Karpas-422 (cell line): ENCODE results near the gene NPIPB8. TPM values are rescaled to one million over a fixed set of nuclear protein-coding genes. Genes with fewer than 3 reads are reported as not detected.
"Not testable (repeated sequence)": the region's sequence is repeated elsewhere in the genome, so short reads cannot be mapped to it uniquely, and the experiment has no call there.

Source experiments
- DNase-seq: peaks from one replicate; pipeline ENCODE4 v3.0.0-alpha.2; 2015
- H2AFZ ChIP-seq: fragments of 200-600 bp; sonication (generic); 2 replicates; pipeline ENCODE4 v1.6.1; 2014; ENCODE audit warnings: antibody characterized with exemption, low read length, mixed read lengths
- H3K27ac ChIP-seq: fragments of 200-600 bp; sonication (generic); 2 replicates; pipeline ENCODE4 v1.5.1; 2014; ENCODE audit warnings: mild to moderate bottlenecking, low read length, moderate library complexity
- H3K27me3 ChIP-seq: fragments of 200-600 bp; sonication (generic); 2 replicates; pipeline ENCODE4 v1.6.1; 2014; ENCODE audit warnings: low read length, mixed read lengths
- H3K36me3 ChIP-seq: fragments of 200-600 bp; sonication (generic); 2 replicates; pipeline ENCODE4 v1.6.1; 2014; ENCODE audit warnings: low read length, mixed read lengths; ENCODE audit not compliant: insufficient read depth
- H3K4me1 ChIP-seq: fragments of 200-600 bp; sonication (generic); 2 replicates; pipeline ENCODE4 v1.6.1; 2014; ENCODE audit warnings: mild to moderate bottlenecking, low read length, mixed read lengths
- H3K4me2 ChIP-seq: fragments of 200-600 bp; sonication (generic); 2 replicates; pipeline ENCODE4 v1.6.1; 2014; ENCODE audit warnings: low read length, low read depth, mild to moderate bottlenecking; ENCODE audit not compliant: poor library complexity, severe bottlenecking
- H3K4me3 ChIP-seq: fragments of 200-600 bp; sonication (generic); 2 replicates; pipeline ENCODE4 v1.5.1; 2014; ENCODE audit warnings: mild to moderate bottlenecking, antibody characterized with exemption, low read length, mixed read lengths
- H3K79me2 ChIP-seq: fragments of 200-600 bp; sonication (generic); 2 replicates; pipeline ENCODE4 v1.6.1; 2014; ENCODE audit warnings: mild to moderate bottlenecking, low read length, mixed read lengths
- H3K9ac ChIP-seq: fragments of 200-600 bp; sonication (generic); 2 replicates; pipeline ENCODE4 v1.6.0; 2014; ENCODE audit warnings: low read length
- H3K9me2 ChIP-seq: fragments of 200-600 bp; sonication (generic), shearing (Covaris generic); replicated peaks from 2 replicates; pipeline ENCODE4 v1.6.0; 2014; ENCODE audit warnings: mild to moderate bottlenecking, low read length, moderate library complexity; ENCODE audit not compliant: insufficient read depth
- H3K9me3 ChIP-seq: fragments of 300-700, 200-600 bp; sonication (generic); 2 replicates; pipeline ENCODE4 v1.6.1; 2014; ENCODE audit warnings: low read length, mixed read lengths
- H4K20me1 ChIP-seq: fragments of 200-600 bp; sonication (generic); 2 replicates; pipeline ENCODE4 v1.6.1; 2014; ENCODE audit warnings: mild to moderate bottlenecking, antibody characterized with exemption, low read length, low read depth; ENCODE audit not compliant: insufficient read depth
- total RNA-seq: library from RNA; depleted of rRNA; stranded (reverse); fragments of >200 nt; shearing (Covaris generic); gene quantifications from 2 replicates; pipeline ENCODE4 v1.2.3, GENCODE V29; 2014; ENCODE audit warnings: low replicate concordance

Gene NPIPB8
- total RNA-seq, 1 experiment from 2014 or later = 4.5 TPM

GRCh38 chr16:28602529-28602928 lies 35.3 kb upstream of the NPIPB8 start:
- Histone ChIP-seq H3K9ac (peak overlapping the region; percentile 57), H3K9me3 (no peaks in the 10 kb centered on the region), H3K27me3 (no peaks in the 10 kb centered on the region), H3K36me3 (no peaks in the 10 kb centered on the region), H3K27ac (peak overlapping the region; percentile 88), H3K4me3 (no peak overlapping the region), H3K4me2 (peak overlapping the region; percentile 43), H3K4me1 (peaks cover 49% of the 10 kb centered on the region), H2AFZ (no peak overlapping the region), H3K79me2 (peaks cover 3% of the 10 kb centered on the region; the same call in 1 of the 2 replicates), H4K20me1 (no peaks in the 10 kb centered on the region), H3K9me2 (no peaks in the 10 kb centered on the region)
- peak; percentile 86 for DNase-seq

GRCh38 chr16:28603381-28604185 lies 34.3 kb upstream of the NPIPB8 start:
- Histone ChIP-seq H3K4me1 (peaks cover 38% of the 10 kb centered on the region), H3K4me2 (peak overlapping the region; percentile 4), H2AFZ (no peak overlapping the region), H3K36me3 (no peaks in the 10 kb centered on the region), H3K27ac (peak overlapping the region; percentile 88), H3K9me3 (no peaks in the 10 kb centered on the region), H3K9me2 (no peaks in the 10 kb centered on the region), H3K27me3 (no peaks in the 10 kb centered on the region), H3K79me2 (no peaks in the 10 kb centered on the region), H4K20me1 (no peaks in the 10 kb centered on the region), H3K4me3 (no peak overlapping the region), H3K9ac (peak overlapping the region; percentile 28; the same call in 1 of the 2 replicates)
- peak; percentile 59 for DNase-seq

GRCh38 chr16:28604186-28604565 lies 33.7 kb upstream of the NPIPB8 start:
- Histone ChIP-seq H3K9me2 (no peaks in the 10 kb centered on the region), H4K20me1 (no peaks in the 10 kb centered on the region), H3K27me3 (no peaks in the 10 kb centered on the region), H3K9ac (peak overlapping the region; percentile 28; the same call in 1 of the 2 replicates), H3K4me3 (no peak overlapping the region), H3K4me2 (peak overlapping the region; percentile 4), H3K4me1 (peaks cover 38% of the 10 kb centered on the region), H3K27ac (peak overlapping the region; percentile 88), H3K36me3 (0 out of 2 replicates have a peak, but pooled peaks cover 3% of the 10 kb centered on the region), H3K9me3 (no peaks in the 10 kb centered on the region), H3K79me2 (no peaks in the 10 kb centered on the region), H2AFZ (no peak overlapping the region)
- DNase-seq = no peak

- H3K4me2 ChIP-seq = no peak overlapping the region
- no peak overlapping the region for H3K27ac ChIP-seq
- H3K9ac ChIP-seq = no peak overlapping the region
- H3K4me1 ChIP-seq = peaks cover 50% of the 10 kb centered on the region
- H3K9me3 ChIP-seq = no peaks in the 10 kb centered on the region
- peaks cover 10% of the 10 kb centered on the region; the same call in 1 of the 2 replicates for H3K79me2 ChIP-seq
- no peaks in the 10 kb centered on the region for H4K20me1 ChIP-seq
- no peak overlapping the region for H3K4me3 ChIP-seq
- peak; percentile 43 for DNase-seq
- H3K27me3 ChIP-seq = no peaks in the 10 kb centered on the region
- no peaks in the 10 kb centered on the region for H3K9me2 ChIP-seq
- H2AFZ ChIP-seq = no peak overlapping the region
- peaks cover 12% of the 10 kb centered on the region; the same call in 1 of the 2 replicates for H3K36me3 ChIP-seq
Observed at GRCh38 chr16:28606291-28607115, 31.4 kb upstream of the NPIPB8 start.

- Histone ChIP-seq H3K79me2 (peaks cover 10% of the 10 kb centered on the region; the same call in 1 of the 2 replicates), H3K27me3 (no peaks in the 10 kb centered on the region), H3K36me3 (peaks cover 12% of the 10 kb centered on the region; the same call in 1 of the 2 replicates), H4K20me1 (no peaks in the 10 kb centered on the region), H2AFZ (no peak overlapping the region), H3K4me3 (no peak overlapping the region), H3K9me3 (no peaks in the 10 kb centered on the region), H3K27ac (peak overlapping the region; percentile 37; the same call in 1 of the 2 replicates), H3K9me2 (no peaks in the 10 kb centered on the region), H3K9ac (no peak overlapping the region), H3K4me1 (peaks cover 47% of the 10 kb centered on the region), H3K4me2 (no peak overlapping the region)
- DNase-seq = peak; percentile 49
Observed at GRCh38 chr16:28607116-28607623, 30.7 kb upstream of the NPIPB8 start.

GRCh38 chr16:28607681-28608495 lies 30.0 kb upstream of the NPIPB8 start:
- not testable (repeated sequence) for H4K20me1 ChIP-seq, H3K9me2 ChIP-seq, H3K9me3 ChIP-seq

GRCh38 chr16:28608496-28608808 lies 29.4 kb upstream of the NPIPB8 start:
- not testable (repeated sequence) for H3K27me3 ChIP-seq, H3K4me3 ChIP-seq, H4K20me1 ChIP-seq, H3K9ac ChIP-seq, DNase-seq, H3K9me2 ChIP-seq, H2AFZ ChIP-seq, H3K4me2 ChIP-seq, H3K9me3 ChIP-seq, H3K27ac ChIP-seq
- H3K4me1 ChIP-seq = peaks cover 37% of the 10 kb centered on the region
- H3K36me3 ChIP-seq = peaks cover 12% of the 10 kb centered on the region; the same call in 1 of the 2 replicates
- H3K79me2 ChIP-seq = peaks cover 10% of the 10 kb centered on the region; the same call in 1 of the 2 replicates

More at GRCh38 chr16:28607681-28608495, 30.0 kb upstream of the NPIPB8 start:
- H3K27me3 ChIP-seq, H3K4me3 ChIP-seq, H3K4me2 ChIP-seq, H2AFZ ChIP-seq, H3K9ac ChIP-seq: not testable (repeated sequence)
- DNase-seq = peak; percentile 49
- Histone ChIP-seq H3K27ac (peak overlapping the region; percentile 37; the same call in 1 of the 2 replicates), H3K79me2 (peaks cover 10% of the 10 kb centered on the region; the same call in 1 of the 2 replicates), H3K4me1 (peaks cover 42% of the 10 kb centered on the region), H3K36me3 (peaks cover 12% of the 10 kb centered on the region; the same call in 1 of the 2 replicates)
